ENCODE measurements around the gene VPS13A. TPM values are rescaled to one million over a fixed set of nuclear protein-coding genes. Genes with fewer than 3 reads are reported as not detected.
"Not testable (repeated sequence)": the region's sequence is repeated elsewhere in the genome, so short reads cannot be mapped to it uniquely, and the experiment has no call there.

VPS13A gene
- total RNA-seq, 2 experiments from 2014 or later = 32.9 to 34.7 TPM

- CTCF ChIA-PET = interaction anchor here (1.0 kb wide), 1 partner anchor 12 kb away, joined by 3 read pairs; no protein-coding TSS in a partner anchor
- POLR2A ChIA-PET = not testable (repeated sequence)
These were observed 231.2 kb downstream of the VPS13A start for GRCh38 chr9:77408521-77408920.

DNA sequence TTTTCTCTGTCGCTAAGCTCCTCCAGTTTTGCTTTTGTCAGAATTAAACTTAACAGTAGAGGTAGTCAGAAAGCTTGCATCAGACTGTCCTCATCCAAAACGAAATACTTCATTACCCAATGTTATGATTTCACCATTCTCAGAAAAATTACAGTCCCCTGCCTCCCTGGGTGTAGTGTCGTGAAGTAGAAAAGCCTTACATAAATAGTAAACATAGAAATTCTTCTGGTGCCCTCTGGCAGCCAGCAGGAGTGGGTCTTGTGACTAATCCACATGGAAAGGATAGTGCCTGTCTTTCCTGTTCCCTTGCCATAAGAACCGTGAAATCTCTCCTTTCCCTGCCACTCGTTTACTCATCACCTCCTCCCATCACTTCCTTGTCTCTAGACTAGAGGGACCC, 240.2 kb downstream of the VPS13A start:
- POLR2A ChIA-PET = interaction anchor here (0.6 kb wide), 1 partner anchor 25 kb away, joined by 4 read pairs; no protein-coding TSS in a partner anchor

DNA sequence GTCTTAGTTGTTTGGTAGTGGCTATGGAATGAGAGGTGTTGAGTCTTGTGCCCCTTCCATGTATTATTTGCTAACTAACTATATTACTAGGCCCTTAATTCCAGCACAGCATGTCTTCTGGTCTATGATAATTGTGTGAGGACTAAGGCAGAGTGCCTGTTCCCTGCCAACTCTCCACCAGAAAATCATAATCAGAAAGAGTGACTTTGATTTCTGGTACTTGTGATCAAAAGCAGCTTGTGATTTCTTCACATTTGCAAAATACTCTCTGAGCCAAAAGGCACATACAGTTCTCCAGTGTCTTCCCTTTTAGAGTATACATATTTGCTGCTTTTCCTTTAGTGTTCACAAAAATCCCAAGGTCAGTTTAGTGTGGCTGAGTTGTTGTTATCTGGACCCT, 240.9 kb downstream of the VPS13A start:
- ChIA-PET POLR2A (interaction anchor here (0.6 kb wide), 1 partner anchor 25 kb away, joined by 4 read pairs; no protein-coding TSS in a partner anchor), CTCF (no interaction called here)

More for the DNA sequence above, 240.2 kb downstream of the VPS13A start:
- CTCF ChIA-PET = no interaction called here

GRCh38 chr9:77420641-77421040, 243.3 kb downstream of the VPS13A start:
- ChIA-PET CTCF (no interaction called here), POLR2A (no interaction called here)

GRCh38 chr9:77421506-77422265, 244.4 kb downstream of the VPS13A start:
- CTCF ChIA-PET = no interaction called here

GRCh38 chr9:77422969-77423368, 245.6 kb downstream of the VPS13A start:
- POLR2A ChIA-PET = no interaction called here
- CTCF ChIA-PET = no interaction called here

More at GRCh38 chr9:77421506-77422265, 244.4 kb downstream of the VPS13A start:
- POLR2A ChIA-PET = no interaction called here

- CTCF ChIA-PET = interaction anchor here (0.6 kb wide), 1 partner anchor 267 kb away, joined by 3 read pairs; no protein-coding TSS in a partner anchor
- POLR2A ChIA-PET = no interaction called here
These were observed 246.5 kb downstream of the VPS13A start for GRCh38 chr9:77423841-77424240.

DNA sequence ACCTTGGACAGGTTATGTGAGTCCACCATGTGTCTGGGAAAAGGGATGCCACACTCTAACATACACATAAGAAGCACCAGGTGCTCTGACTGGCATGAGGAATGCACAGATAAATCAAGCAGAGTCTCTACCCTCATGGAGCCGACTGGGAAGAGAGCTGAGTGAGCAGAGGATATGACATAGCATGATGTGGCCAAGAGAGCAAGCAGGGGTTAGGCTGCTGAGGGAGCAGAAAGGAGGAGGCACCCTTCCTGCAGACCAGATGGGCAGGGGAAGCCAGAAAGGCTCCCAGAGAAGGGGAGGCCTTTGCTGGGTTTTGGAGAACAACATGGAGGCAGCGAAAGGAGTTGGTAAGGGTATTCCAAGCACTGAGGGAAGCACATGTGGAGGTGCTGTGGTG, 247.7 kb downstream of the VPS13A start:
- ChIA-PET CTCF (no interaction called here), POLR2A (interaction anchor here (0.6 kb wide), 1 partner anchor 41 kb away, joined by 6 read pairs; no protein-coding TSS in a partner anchor)

GRCh38 chr9:77426712-77427111, 249.4 kb downstream of the VPS13A start:
- POLR2A ChIA-PET = no interaction called here

DNA sequence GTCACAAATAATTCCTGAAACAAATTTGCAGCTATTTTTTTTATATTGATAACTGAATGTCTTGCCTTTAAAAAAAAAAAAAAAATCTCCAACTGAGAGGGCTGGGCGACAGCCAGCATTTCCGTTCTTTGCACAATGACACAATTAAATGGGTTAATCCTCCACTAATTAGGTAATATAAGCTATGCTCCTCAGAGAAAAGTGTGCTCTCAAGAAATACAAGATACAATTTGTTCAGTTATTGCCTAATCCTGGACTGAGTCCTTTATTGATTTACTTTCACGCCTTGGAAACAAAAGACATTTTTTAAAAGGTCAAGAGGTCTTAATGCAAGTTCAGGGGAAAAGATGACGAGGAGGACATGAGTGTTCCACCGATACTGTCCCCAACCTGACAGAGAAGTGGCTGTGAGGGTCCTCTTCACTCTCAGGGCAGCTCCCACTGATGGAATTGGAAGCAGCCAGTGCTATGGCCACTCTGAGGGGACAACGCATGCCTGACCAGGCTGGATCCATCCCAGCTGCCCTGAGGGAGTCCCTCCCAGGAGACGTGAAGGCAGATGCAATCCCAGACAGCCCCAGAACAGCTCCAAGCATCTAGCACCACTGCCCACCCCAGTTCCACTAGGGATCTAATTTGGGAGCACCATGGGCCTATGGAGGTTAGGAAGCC, 250.1 kb downstream of the VPS13A start:
- ChIA-PET CTCF (no interaction called here), POLR2A (no interaction called here)

More at GRCh38 chr9:77426712-77427111, 249.4 kb downstream of the VPS13A start:
- CTCF ChIA-PET = no interaction called here

- CTCF ChIA-PET = interaction anchor here (1.5 kb wide), 1 partner anchor 605 kb away, joined by 4 read pairs; no protein-coding TSS in a partner anchor
- POLR2A ChIA-PET = no interaction called here
These were observed 252.6 kb downstream of the VPS13A start for GRCh38 chr9:77429928-77430327.

DNA sequence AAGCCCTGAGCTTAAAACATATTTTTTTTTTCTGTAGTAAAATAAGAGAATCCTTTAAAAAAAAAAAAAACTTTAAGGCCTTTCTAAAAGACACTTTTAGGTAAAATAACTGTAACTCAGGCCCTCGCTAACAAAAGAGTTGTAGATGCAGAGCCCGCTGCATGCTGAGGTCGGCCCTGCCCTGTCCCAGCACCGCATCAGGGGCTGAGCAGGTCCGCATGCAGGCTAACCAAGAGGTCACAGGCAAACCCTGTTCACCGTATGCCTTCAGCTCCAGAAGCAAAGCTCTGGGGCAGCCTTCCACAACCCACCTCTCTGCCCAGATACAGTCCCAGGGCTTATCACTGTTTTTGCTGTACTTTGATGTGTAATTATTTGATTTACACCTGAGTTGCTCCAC, 254.7 kb downstream of the VPS13A start:
- CTCF ChIA-PET = no interaction called here
- POLR2A ChIA-PET = no interaction called here

- ChIA-PET CTCF (interaction anchor here (0.7 to 2.9 kb wide), 9 partner anchors 8 to 317 kb away, joined by 3 to 14 read pairs (median 5); no protein-coding TSS in a partner anchor), POLR2A (no interaction called here)
These were observed 256.5 kb downstream of the VPS13A start for GRCh38 chr9:77433675-77434445.

DNA sequence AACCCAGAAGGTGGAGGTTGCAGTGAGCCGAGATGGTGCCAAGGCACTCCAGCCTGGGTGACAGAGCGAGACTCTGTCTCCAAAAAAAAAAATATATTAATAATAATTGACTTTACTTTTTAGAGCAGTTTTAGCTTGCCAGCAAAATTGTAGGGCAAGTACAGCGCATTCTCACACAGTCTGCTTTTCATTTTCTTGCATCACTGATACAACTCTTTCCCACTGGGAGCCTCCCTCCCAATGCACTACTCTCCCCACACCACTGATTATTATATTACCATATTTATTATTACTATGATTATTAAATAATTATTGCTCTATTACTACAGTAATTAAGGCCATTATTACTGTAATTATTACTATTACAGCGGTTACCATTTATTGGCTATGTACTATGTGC, 257.9 kb downstream of the VPS13A start:
- ChIA-PET POLR2A (no interaction called here), CTCF (interaction anchor here (2.9 kb wide), 1 partner anchor 22 kb away, joined by 14 read pairs; no protein-coding TSS in a partner anchor)

- POLR2A ChIA-PET = no interaction called here
- CTCF ChIA-PET = interaction anchor here (2.9 kb wide), 1 partner anchor 21 kb away, joined by 14 read pairs; no protein-coding TSS in a partner anchor
These were observed 258.4 kb downstream of the VPS13A start for GRCh38 chr9:77435688-77436087.

DNA sequence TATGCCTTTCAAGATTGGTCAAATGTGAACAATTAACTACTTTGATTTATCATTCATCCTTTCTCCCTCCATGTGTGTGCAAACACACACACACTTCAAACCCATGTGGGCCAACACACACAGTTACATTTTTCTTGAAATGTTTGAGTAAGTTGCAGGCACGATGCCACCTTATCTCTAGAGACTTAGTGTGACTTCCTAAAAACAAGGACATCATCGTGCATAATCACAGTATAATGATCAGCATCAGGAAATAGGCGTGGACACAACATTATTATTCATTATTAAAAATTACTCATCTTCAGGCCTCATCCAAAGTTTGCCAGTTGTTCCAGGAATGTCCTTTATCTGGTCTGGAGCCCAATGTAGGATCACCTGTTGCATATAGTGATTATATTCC, 261.3 kb downstream of the VPS13A start:
- POLR2A ChIA-PET = no interaction called here
- CTCF ChIA-PET = no interaction called here

DNA sequence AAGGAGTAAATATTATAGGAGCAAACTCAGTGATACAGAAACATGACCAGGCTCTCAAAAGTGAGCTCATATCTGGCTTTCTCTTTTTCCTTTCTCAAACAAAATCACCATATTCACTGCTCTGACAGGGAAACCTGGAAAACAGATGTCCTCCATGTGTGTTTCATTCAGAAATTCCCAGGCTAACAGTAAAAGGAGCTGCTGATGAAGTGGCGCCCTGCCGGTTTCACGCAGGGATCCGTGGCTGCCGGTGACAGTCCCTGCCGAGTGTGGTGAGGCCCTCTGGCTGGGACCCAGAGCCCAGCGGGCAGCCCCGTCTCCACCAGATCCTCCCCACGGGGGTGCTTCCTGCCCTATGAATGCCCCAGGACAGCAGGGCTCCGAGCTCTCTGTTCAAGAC, 262.7 kb downstream of the VPS13A start:
- CTCF ChIA-PET = no interaction called here
- POLR2A ChIA-PET = no interaction called here

GRCh38 chr9:77441124-77441523, 263.8 kb downstream of the VPS13A start:
- POLR2A ChIA-PET = not testable (repeated sequence)
- CTCF ChIA-PET = interaction anchor here (0.8 kb wide), 1 partner anchor 17 kb away, joined by 3 read pairs; no protein-coding TSS in a partner anchor

DNA sequence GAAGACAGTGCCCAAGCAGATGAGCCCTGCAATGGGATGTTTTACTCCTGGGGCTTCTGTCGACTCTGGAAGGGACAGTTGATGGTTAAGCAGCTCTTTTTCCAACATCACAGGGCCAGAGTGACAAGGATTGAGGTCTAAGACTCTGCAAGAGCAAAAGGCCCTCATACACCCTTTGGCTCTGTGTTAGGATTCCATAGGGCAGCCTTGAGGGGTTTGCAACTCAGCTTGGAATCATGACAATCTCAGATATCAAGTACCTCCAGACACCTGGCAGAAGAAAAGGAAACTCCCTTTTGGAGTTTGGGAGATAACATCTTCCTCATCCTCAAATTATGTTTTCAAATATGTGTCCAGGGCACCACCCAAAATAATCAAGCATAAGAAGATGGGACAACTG, 265.1 kb downstream of the VPS13A start:
- ChIA-PET POLR2A (no interaction called here), CTCF (interaction anchor here (1.0 kb wide), 1 partner anchor 9 kb away, joined by 6 read pairs; no protein-coding TSS in a partner anchor)

GRCh38 chr9:77447646-77448045, 270.3 kb downstream of the VPS13A start:
- ChIA-PET POLR2A (no interaction called here), CTCF (no interaction called here)
